MM.1S (cell line): Measurements from ENCODE around the gene PRRG2.

Experiments
- DNase-seq: peaks from one replicate; pipeline ENCODE4 v3.0.0-alpha.2; 2015
- H2AFZ ChIP-seq: fragments of 300-600 bp; sonication (generic); 2 replicates; pipeline ENCODE4 v1.6.0; 2016; ENCODE audit warnings: antibody characterized with exemption, low read length
- H3F3A ChIP-seq: fragments of 300-600 bp; sonication (generic); 2 replicates; pipeline ENCODE4 v1.6.1; 2016; ENCODE audit warnings: mild to moderate bottlenecking, antibody characterized with exemption, low read length, moderate library complexity, mixed read lengths; ENCODE audit not compliant: insufficient read depth
- H3K27ac ChIP-seq: fragments of 300-600 bp; sonication (generic); 2 replicates; pipeline ENCODE4 v1.5.1; 2016; ENCODE audit warnings: mild to moderate bottlenecking, low read length
- H3K27me3 ChIP-seq: fragments of 300-600 bp; sonication (generic); replicated peaks from 2 replicates; pipeline ENCODE4 v1.6.0; 2016; ENCODE audit warnings: low read length; ENCODE audit not compliant: insufficient read depth
- H3K36me3 ChIP-seq: fragments of 300-600 bp; sonication (generic); replicated peaks from 2 replicates; pipeline ENCODE4 v1.6.1; 2016; ENCODE audit warnings: mild to moderate bottlenecking, low read length, mixed read lengths; ENCODE audit not compliant: insufficient read depth
- H3K4me1 ChIP-seq: fragments of 300-600 bp; sonication (generic); 2 replicates; pipeline ENCODE4 v1.6.1; 2016; ENCODE audit warnings: low read length, mixed read lengths
- H3K4me2 ChIP-seq: fragments of 300-600 bp; sonication (generic); 2 replicates; pipeline ENCODE4 v1.6.0; 2016; ENCODE audit warnings: low read depth, low read length
- H3K4me3 ChIP-seq: fragments of 300-600 bp; sonication (generic); 2 replicates; pipeline ENCODE4 v1.5.1; 2016; ENCODE audit warnings: low read length, mixed read lengths
- H3K79me2 ChIP-seq: fragments of 300-600 bp; sonication (generic); 2 replicates; pipeline ENCODE4 v1.6.1; 2016; ENCODE audit warnings: mixed run types, low read length, mixed read lengths
- H3K9ac ChIP-seq: fragments of 300-600 bp; sonication (generic); 2 replicates; pipeline ENCODE4 v1.6.1; 2016; ENCODE audit warnings: low read length, mixed read lengths
- H3K9me2 ChIP-seq: fragments of 300-600 bp; sonication (generic); replicated peaks from 2 replicates; pipeline ENCODE4 v1.6.1; 2016; ENCODE audit warnings: mild to moderate bottlenecking, low read length, mixed read lengths; ENCODE audit not compliant: insufficient read depth
- H3K9me3 ChIP-seq: fragments of 300-600 bp; sonication (generic); replicated peaks from 2 replicates; pipeline ENCODE4 v1.6.1; 2016; ENCODE audit warnings: mild to moderate bottlenecking, low read length, mixed read lengths; ENCODE audit not compliant: insufficient read depth
- H4K20me1 ChIP-seq: fragments of 300-600 bp; sonication (generic); 2 replicates; pipeline ENCODE4 v1.6.1; 2016; ENCODE audit warnings: mild to moderate bottlenecking, low read length, moderate library complexity, mixed read lengths; ENCODE audit not compliant: insufficient read depth
- CTCF ChIP-seq: fragments of 300-600 bp; sonication (generic); IDR thresholded peaks from 2 replicates; pipeline ENCODE4 v1.5.1; 2016; ENCODE audit warnings: antibody characterized with exemption, low read length, mixed read lengths
- EZH2 ChIP-seq: fragments of 300-600 bp; sonication (generic); optimal IDR thresholded peaks from 2 replicates; pipeline ENCODE3; 2017; ENCODE audit warnings: low read depth, mild to moderate bottlenecking, antibody characterized with exemption, low read length, mixed read lengths
- EZH2phosphoT487 ChIP-seq: fragments of 300-600 bp; sonication (generic); IDR thresholded peaks from 2 replicates; pipeline ENCODE4 v1.6.1; 2018; ENCODE audit warnings: antibody characterized with exemption, low read length

The PRRG2 gene

GRCh38 chr19:49601482-49602038, 20.4 kb downstream of the PRRG2 start:
- H3K4me3 ChIP-seq, result no peak overlapping the region
- H3K9ac ChIP-seq, result no peak overlapping the region
- H3K9me2 ChIP-seq, result no peaks in the 10 kb centered on the region
- no peaks in the 10 kb centered on the region for H3K27me3 ChIP-seq
- H3K9me3 ChIP-seq, result no peaks in the 10 kb centered on the region
- H3K79me2 ChIP-seq, result peaks cover 44% of the 10 kb centered on the region
- no peaks in the 10 kb centered on the region for H4K20me1 ChIP-seq
- no peak for TF ChIP-seq EZH2
- TF ChIP-seq CTCF, result no peak
- TF ChIP-seq EZH2phosphoT487, result no peak
- H3K4me1 ChIP-seq, result no peaks in the 10 kb centered on the region
- H3K27ac ChIP-seq, result no peak overlapping the region
- H3K36me3 ChIP-seq, result no peaks in the 10 kb centered on the region
- DNase-seq, result no peak
- H3F3A ChIP-seq, result no peaks in the 10 kb centered on the region
- H2AFZ ChIP-seq, result no peak overlapping the region
- no peak overlapping the region for H3K4me2 ChIP-seq

- DNase-seq, result no peak
- H3K36me3 ChIP-seq, result no peaks in the 10 kb centered on the region
- H3K4me2 ChIP-seq, result no peak overlapping the region
- H3K27ac ChIP-seq, result no peak overlapping the region
- H3K79me2 ChIP-seq, result peaks cover 49% of the 10 kb centered on the region
- no peaks in the 10 kb centered on the region for H4K20me1 ChIP-seq
- H3K27me3 ChIP-seq, result no peaks in the 10 kb centered on the region
- H3K9me3 ChIP-seq, result no peaks in the 10 kb centered on the region
- H3K4me1 ChIP-seq, result no peaks in the 10 kb centered on the region
- no peaks in the 10 kb centered on the region for H3K9me2 ChIP-seq
- H3K4me3 ChIP-seq, result no peak overlapping the region
- no peaks in the 10 kb centered on the region for H3F3A ChIP-seq
- H3K9ac ChIP-seq, result no peak overlapping the region
- no peak for TF ChIP-seq CTCF
- TF ChIP-seq EZH2phosphoT487, result no peak
- TF ChIP-seq EZH2, result no peak
- no peak overlapping the region for H2AFZ ChIP-seq
Observed at GRCh38 chr19:49602806-49603205, 21.7 kb downstream of the PRRG2 start.

DNA sequence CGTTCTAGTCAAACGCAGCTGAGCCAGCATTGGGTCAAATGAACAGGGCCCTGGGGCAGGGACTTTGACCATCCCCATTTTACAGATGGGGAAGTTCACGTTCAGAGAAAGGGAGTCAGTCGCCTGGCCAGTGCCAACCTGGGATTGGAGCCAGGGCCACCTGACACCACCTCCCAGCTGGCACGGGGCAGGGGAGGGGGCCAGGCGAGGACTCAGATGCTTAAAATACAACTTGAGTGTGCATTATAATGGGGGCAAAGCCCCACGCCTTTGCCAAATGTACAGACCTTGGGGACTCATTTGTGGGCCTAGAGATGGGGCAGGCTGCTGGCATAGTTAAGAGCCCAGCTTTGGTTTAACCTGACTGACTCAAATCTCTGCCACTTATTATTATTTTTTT, 24.5 kb downstream of the PRRG2 start:
- Histone ChIP-seq H3K27me3 (no peaks in the 10 kb centered on the region), H3K36me3 (peaks cover 5% of the 10 kb centered on the region; the same call in 1 of the 2 replicates), H3K9ac (no peak overlapping the region), H3K4me3 (no peak overlapping the region), H3K9me2 (no peaks in the 10 kb centered on the region), H3K79me2 (peaks cover 63% of the 10 kb centered on the region), H3K4me1 (no peaks in the 10 kb centered on the region), H2AFZ (no peak overlapping the region), H3K9me3 (no peaks in the 10 kb centered on the region), H3K4me2 (no peak overlapping the region), H4K20me1 (no peaks in the 10 kb centered on the region), H3K27ac (no peak overlapping the region), H3F3A (no peaks in the 10 kb centered on the region)
- DNase-seq, result no peak
- TF ChIP-seq EZH2, result no peak
- TF ChIP-seq CTCF, result no peak
- TF ChIP-seq EZH2phosphoT487, result no peak
